Chondrocyte (in vitro differentiated cells): ENCODE measurements around the gene SGMS1. TPM values are rescaled to one million over a fixed set of nuclear protein-coding genes. Genes with fewer than 3 reads are reported as not detected.
"Not testable (repeated sequence)": the region's sequence is repeated elsewhere in the genome, so short reads cannot be mapped to it uniquely, and the experiment has no call there.

Source experiments
- DNase-seq: peaks from one replicate; pipeline ENCODE4 v3.0.0; 2021; ENCODE audit warnings: mixed read lengths, low spot score
- H3K27ac Mint-ChIP-seq: one replicate; pipeline ENCODE4 v1.8.0; 2021; ENCODE audit warnings: mild to moderate bottlenecking, moderate library complexity, mixed read lengths; ENCODE audit not compliant: unreplicated experiment
- H3K27me3 Mint-ChIP-seq: 2 replicates; pipeline ENCODE4 v1.8.0; 2021; ENCODE audit warnings: low read depth, mixed read lengths
- H3K36me3 Mint-ChIP-seq: 2 replicates; pipeline ENCODE4 v1.8.0; 2021; ENCODE audit warnings: low read depth, mixed read lengths
- H3K4me1 Mint-ChIP-seq: 2 replicates; pipeline ENCODE4 v1.8.0; 2021; ENCODE audit warnings: low read depth, mild to moderate bottlenecking, mixed read lengths
- H3K4me3 Mint-ChIP-seq: one replicate; pipeline ENCODE4 v1.8.0; 2021; ENCODE audit warnings: mild to moderate bottlenecking, moderate library complexity, mixed read lengths; ENCODE audit not compliant: unreplicated experiment
- H3K9me3 Mint-ChIP-seq: 2 replicates; pipeline ENCODE4 v1.8.0; 2021; ENCODE audit warnings: low read depth, mixed read lengths
- total RNA-seq: library from RNA; stranded (reverse); gene quantifications from 3 replicates; pipeline ENCODE4 v1.2.1, GENCODE V29; 2021
- TF ChIP-seq, protein P1 (sequence below): fragments of 200-600 bp; sonication (generic); IDR thresholded peaks from 2 replicates; pipeline ENCODE4 v1.5.0; 2021; ENCODE audit warnings: antibody characterized with exemption, mild to moderate bottlenecking, moderate library complexity

Gene SGMS1
- total RNA-seq, 1 donor from 2014 or later: 27.1 TPM

DNA sequence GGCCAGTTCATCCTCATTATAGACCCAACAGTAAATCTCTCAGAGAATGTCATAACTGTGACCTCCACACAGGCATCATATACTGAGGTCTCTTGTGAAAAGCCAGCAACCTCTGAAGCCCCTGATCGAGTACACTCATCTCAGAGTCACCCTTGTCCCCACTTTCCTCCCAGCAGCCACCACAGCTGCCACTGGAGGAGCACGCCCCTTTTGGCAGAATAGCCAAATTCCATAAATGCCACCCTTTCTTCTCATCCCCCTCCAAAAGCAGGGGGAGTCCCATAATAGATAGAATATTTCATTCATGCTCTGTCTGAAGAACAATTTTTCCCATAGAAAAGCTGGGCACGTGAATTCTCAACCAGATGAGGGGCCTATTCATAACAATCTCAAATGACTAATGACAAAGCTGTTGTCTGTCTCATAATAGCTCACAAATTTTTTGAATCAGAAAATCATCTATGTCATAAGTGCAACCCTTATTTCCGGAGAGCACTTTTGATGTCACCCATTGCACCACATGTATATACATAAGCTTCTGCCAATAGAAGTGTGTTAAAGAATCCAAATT is 47.4 kb downstream of the SGMS1 start:
- Mint-ChIP-seq H3K4me3 (no peak overlapping the region), H3K9me3 (peaks cover 5% of the 10 kb centered on the region), H3K36me3 (peaks cover 4% of the 10 kb centered on the region), H3K4me1 (peaks cover 40% of the 10 kb centered on the region), H3K27me3 (no peaks in the 10 kb centered on the region), H3K27ac (peak overlapping the region; percentile 80)
- DNase-seq: no peak
- TF ChIP-seq, protein P1, sequence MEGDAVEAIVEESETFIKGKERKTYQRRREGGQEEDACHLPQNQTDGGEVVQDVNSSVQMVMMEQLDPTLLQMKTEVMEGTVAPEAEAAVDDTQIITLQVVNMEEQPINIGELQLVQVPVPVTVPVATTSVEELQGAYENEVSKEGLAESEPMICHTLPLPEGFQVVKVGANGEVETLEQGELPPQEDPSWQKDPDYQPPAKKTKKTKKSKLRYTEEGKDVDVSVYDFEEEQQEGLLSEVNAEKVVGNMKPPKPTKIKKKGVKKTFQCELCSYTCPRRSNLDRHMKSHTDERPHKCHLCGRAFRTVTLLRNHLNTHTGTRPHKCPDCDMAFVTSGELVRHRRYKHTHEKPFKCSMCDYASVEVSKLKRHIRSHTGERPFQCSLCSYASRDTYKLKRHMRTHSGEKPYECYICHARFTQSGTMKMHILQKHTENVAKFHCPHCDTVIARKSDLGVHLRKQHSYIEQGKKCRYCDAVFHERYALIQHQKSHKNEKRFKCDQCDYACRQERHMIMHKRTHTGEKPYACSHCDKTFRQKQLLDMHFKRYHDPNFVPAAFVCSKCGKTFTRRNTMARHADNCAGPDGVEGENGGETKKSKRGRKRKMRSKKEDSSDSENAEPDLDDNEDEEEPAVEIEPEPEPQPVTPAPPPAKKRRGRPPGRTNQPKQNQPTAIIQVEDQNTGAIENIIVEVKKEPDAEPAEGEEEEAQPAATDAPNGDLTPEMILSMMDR: no peak

DNA sequence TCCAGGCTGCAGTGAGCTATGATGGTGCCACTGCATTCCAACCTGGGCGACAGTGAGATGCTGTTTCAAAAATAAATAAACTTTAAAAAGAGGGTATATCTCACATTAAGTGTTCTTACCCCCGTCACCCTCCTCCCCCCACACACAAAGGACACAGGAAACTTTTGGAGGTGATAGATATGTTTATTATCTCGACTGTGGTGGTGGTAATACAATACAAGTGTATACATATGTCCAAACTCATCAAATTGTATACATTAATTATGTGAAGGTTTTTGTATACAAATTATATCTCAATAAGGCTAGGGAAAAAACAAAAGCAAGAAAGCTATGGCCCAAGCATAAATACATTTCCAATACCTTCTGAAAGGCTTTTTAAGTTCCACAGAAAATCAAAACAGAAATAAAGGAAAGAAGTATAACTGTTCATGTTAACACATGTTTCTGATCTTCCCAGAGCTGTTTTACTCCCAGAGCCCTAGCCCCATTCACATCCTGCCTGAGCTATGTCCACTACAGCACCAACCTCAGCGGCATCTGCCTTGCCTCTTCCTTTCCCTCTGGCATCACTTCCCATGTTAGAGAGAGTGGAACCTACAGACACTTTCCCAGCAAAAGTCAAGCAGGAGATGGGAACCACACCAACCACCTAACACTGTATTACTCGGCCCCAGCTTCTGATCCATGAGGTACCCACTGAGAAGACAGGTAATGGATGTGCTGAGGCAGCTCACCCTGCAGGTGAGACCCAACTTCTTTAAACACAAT is 48.1 kb downstream of the SGMS1 start:
- no peak overlapping the region for H3K4me3 Mint-ChIP-seq
- TF ChIP-seq, protein P1: no peak
- no peak for DNase-seq
- peaks cover 5% of the 10 kb centered on the region for H3K9me3 Mint-ChIP-seq
- H3K27ac Mint-ChIP-seq: peak overlapping the region; percentile 53
- H3K4me1 Mint-ChIP-seq: peaks cover 40% of the 10 kb centered on the region
- H3K27me3 Mint-ChIP-seq: no peaks in the 10 kb centered on the region
- H3K36me3 Mint-ChIP-seq: peaks cover 4% of the 10 kb centered on the region

DNA sequence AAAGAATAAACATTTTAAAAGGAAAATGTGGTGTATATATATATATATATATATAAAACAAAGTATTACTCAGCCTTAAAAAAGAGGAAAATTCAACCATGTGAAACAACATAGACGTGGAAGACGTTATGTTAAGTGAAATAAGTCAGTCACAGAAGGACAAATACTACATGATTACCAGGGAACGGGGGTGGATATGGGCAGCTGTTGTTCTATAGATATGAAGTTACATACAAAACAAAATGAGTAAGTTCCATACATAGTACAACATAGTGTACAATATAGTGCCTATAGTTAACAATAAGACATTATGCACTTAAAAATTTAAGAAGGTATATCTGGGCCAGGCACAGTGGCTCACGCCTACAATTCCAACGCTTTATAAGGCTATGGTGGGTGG is 48.8 kb downstream of the SGMS1 start:
- no peak overlapping the region for H3K27ac Mint-ChIP-seq
- no peaks in the 10 kb centered on the region for H3K27me3 Mint-ChIP-seq
- H3K4me3 Mint-ChIP-seq: no peak overlapping the region
- DNase-seq: no peak
- peaks cover 40% of the 10 kb centered on the region for H3K4me1 Mint-ChIP-seq
- H3K9me3 Mint-ChIP-seq: peaks cover 5% of the 10 kb centered on the region
- H3K36me3 Mint-ChIP-seq: peaks cover 1% of the 10 kb centered on the region
- TF ChIP-seq, protein P1: no peak

DNA sequence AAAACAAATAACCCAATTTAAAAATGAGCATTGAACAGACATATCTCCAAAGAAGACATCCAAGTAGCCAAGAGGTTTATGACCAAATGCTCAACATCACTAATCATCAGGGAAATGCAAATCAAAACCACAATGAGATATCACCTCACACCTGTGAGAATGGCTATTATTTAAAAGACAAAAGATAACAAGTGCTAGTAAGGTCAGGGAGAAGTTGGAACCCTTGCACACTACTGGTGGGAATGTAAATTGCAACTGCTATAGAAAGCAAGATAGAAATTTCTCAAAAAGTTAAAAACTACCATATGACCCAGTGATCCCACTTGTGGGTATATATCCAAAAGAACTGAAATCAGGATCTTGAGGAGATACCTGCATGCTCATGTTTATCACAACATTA is 49.5 kb downstream of the SGMS1 start:
- Mint-ChIP-seq H3K27me3 (no peaks in the 10 kb centered on the region), H3K4me1 (peaks cover 40% of the 10 kb centered on the region), H3K9me3 (peaks cover 5% of the 10 kb centered on the region), H3K4me3 (no peak overlapping the region), H3K36me3 (peaks cover 1% of the 10 kb centered on the region), H3K27ac (no peak overlapping the region)
- no peak for DNase-seq
- TF ChIP-seq, protein P1: peak; percentile 44

DNA sequence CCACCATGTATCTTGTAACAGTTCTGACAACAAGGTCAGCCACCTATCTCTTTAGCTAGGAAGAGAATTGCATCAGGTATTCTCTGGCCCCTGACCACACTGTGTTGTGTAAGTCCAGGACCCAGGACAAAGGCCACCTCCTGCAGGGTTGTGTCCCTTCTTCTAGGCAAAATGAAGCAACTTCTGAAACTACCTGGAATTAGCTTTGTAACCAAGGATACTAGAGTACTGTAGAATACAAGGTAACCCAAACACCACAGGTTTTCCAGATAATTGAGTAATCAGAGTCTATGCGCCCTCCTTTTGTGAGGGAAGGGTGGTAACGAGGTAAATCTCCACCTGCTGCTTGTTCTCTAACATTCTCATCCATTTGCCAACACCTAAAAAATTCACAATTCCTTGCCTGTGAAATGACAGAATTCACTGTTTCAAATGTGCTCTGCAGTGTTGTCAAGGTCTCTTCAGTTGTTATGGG is 51.7 kb downstream of the SGMS1 start:
- TF ChIP-seq, protein P1: no peak
- Mint-ChIP-seq H3K4me3 (no peak overlapping the region), H3K27ac (no peak overlapping the region), H3K36me3 (peaks cover 3% of the 10 kb centered on the region), H3K4me1 (peaks cover 28% of the 10 kb centered on the region), H3K27me3 (no peaks in the 10 kb centered on the region), H3K9me3 (peaks cover 5% of the 10 kb centered on the region)
- no peak for DNase-seq

DNA sequence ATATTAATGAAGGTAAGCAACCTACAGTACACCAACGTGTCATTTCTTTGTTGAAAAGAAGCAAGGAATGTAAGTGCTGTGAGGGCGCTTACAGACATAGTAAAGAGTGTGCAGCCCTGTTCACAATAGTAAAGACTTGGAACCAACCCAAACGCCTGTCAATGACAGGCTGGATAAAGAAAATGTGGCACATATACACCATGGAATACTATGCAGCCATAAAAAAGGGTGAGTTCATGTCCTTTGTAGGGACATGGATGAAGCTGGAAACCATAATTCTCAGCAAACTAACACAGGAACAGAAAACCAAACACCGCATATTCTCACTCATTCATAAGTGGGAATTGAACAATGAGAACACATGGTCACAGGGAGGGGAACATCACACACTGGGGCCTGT is 55.0 kb downstream of the SGMS1 start:
- H3K4me1 Mint-ChIP-seq: peaks cover 15% of the 10 kb centered on the region
- not testable (repeated sequence) for H3K36me3 Mint-ChIP-seq, H3K27me3 Mint-ChIP-seq, H3K9me3 Mint-ChIP-seq, DNase-seq, H3K27ac Mint-ChIP-seq, H3K4me3 Mint-ChIP-seq
